Measurements from ENCODE around the gene LPP.

The LPP gene

GRCh38 chr3:188861842-188862744 is 708.1 kb downstream of the LPP start:
- DNase-seq: no peak

- DNase-seq: no peak
These were observed 710.0 kb downstream of the LPP start for GRCh38 chr3:188863999-188864406.

DNA sequence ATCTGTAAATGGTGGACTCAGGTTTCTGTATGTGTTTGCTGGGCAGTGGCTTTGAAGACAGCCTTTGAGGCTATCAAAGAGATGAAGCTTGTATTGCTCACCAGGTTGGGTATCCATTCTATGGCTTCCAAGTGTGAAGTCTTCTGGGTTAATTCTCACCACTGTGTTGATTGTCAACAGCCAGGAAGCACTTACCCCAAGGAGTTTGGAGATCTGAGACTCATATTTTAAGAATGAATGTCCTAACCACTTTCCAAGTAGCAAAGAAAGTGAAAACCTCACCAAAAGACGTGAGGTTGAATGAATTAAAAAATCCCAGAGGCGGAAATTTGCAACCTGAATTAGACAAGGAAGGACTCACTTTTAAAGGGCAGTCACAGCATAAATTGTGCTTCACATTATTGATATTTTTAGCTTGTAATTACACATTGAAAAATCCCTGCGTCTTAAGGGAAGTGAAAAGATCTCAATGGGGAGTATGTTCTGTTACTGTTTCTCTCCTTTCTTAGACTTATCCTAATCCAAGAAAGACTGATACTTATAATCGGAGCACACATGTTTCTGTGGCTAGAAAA is 713.8 kb downstream of the LPP start:
- DNase-seq: no peak

DNA sequence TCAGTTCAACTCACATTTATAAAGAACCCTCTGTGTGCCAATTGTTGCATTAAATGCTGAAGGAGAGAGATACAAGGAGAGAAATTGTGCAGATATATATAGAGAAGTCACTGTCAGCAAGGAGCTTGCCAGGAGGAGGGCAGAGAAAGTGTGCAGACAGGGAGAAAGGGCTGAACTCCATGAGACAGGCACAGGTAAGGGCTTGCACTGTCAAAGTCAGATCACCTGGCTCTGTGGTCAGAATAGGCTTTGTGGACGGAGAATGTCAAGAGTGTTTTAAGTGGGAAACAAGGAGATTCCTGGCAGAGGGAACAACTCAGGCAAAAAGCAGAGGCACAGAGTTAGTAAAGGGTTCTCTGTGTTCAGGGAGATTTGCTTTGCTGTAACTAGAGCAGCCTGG is 714.8 kb downstream of the LPP start:
- DNase-seq: no peak

DNA sequence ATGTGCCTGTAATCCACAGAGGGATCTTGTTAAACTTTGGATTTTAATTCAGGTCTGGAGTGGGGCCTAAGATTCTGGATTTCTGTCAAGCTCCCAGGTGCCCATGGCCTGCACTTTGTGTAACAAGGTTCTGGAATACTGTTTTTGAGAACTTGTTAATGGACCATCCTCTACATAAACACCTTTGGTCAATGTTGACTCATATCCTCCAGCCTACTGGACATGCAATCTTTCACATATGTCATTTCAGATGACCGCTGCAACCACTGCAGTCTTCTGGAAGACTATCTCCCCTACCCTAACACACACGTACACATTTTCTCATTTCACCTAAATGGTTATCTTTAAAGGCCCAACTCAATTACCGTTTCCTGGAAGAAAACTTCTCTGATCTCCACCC is 715.7 kb downstream of the LPP start:
- no peak for DNase-seq

GRCh38 chr3:188870431-188870830 is 716.5 kb downstream of the LPP start:
- DNase-seq: no peak

DNA sequence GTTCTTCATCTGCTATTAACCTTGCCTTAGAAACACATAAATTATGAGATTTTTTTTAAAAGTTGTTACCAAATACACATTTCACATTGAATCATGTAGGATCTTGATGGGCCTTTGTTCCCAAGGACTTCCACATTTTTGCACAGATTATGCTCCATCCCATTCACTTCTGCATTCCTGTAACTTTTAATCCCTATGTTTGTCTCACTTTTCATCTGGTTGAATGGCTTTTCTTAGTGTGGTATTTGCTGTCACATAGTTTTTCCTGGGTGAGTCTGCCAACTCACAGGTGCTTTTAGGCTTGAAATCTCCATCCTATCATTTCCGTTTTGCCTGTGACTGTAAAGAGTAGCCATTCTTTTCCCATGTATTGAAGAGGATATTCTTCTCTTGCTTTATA is 720.6 kb downstream of the LPP start:
- no peak for DNase-seq

GRCh38 chr3:188875413-188875812 is 721.5 kb downstream of the LPP start:
- no peak for DNase-seq

DNA sequence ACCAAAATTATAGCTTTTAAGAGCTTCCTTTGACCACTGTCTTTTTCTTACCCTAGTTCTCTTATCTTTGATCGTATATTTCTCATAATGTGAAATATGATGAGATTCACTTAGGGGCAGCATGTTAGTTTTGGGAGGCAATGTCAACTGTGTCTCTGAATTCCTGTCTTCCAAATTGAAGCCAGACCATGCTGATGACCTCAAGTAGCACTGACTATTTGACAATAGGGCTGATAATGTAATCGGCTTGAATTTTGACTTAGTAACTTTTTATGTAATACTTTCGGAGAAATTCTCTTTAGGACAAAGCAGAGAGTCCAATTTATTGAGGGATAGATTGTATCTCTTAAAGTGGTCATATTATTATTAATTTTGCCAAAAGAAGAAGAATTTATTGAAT is 722.4 kb downstream of the LPP start:
- DNase-seq: no peak

- DNase-seq: no peak
These were observed 723.4 kb downstream of the LPP start for GRCh38 chr3:188877381-188877780.

DNA sequence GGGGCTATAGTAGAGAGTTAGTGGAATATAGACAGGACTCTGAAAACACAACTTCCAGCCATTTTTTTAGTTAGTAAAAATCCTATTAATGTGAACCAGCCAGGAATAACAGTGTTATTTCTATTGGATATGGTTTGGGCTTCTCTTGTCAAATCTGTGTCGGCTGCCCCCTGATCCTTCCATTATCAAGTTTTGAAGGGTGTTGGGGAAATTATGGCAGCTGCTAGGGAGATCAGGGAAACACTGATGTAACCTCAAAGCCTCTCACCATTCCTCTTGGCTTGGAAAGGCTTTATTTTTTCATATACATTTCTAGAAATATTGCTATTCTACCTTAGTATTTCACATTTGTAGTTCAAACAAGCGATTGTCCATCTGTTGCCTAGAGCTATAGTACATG is 724.1 kb downstream of the LPP start:
- no peak for DNase-seq

DNA sequence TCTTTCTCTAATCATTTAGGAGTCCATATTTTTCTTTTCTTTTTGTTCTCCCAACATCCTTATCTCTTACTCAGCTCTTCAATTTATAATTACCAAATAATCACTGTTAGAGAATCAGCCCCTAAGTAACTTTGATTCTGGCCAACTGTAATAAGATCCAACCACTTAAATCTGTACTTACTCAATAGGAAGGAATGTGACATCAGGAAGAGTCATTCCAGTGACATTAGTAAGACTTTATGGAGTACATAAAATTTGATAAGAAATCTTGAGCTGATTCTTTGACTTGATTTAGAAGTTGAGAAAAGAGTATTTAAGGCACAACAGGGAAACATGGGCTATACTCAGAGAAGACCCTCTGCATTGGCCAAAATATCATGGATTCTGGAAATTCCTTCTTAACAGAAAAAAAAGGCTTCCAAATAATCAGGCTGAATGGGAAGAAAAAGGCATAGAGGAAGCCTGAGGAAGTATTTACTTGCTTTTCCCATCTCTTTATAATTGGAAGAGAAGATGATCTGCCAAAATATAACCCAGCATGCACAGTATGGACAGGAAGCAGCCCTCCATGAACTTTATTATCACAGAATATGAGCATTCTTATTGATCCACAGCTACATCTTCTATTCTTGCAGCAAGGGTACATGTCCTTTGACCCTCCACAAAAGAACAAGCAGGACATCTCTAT is 728.1 kb downstream of the LPP start:
- no peak for DNase-seq

DNA sequence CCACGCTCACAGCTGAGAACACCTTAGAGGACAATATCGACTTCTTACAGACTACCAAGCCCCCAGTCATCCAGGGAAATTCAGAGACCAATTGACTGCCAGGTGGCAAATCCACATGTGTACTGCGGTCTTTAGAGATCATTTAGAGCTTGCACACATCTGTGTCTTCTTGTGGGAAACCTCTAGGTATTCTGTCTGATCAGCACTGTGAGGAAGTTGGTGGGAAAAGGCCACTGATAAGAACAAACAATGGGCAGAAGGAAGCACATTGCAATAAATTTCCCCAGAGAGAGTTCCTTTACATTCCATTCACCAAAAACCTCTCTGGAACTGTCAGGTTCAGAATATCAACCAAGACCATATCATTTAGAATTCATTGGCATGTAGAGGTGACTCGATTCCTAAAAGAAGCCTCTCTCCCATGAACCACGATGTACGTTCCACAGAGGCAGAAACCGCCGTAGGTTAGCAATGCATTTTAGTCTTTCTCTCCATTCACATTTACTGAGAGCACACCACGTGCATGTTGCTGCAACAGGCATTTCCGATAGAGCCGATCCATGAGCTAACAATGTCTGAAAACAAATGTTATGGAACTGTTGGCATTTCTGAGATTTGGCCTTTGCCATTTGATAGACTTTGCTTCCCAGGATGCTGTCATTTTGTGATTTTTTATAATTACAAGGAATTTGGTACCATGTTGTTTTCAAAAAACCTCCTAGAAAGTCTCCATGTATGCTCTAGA is 730.5 kb downstream of the LPP start:
- no peak for DNase-seq

DNA sequence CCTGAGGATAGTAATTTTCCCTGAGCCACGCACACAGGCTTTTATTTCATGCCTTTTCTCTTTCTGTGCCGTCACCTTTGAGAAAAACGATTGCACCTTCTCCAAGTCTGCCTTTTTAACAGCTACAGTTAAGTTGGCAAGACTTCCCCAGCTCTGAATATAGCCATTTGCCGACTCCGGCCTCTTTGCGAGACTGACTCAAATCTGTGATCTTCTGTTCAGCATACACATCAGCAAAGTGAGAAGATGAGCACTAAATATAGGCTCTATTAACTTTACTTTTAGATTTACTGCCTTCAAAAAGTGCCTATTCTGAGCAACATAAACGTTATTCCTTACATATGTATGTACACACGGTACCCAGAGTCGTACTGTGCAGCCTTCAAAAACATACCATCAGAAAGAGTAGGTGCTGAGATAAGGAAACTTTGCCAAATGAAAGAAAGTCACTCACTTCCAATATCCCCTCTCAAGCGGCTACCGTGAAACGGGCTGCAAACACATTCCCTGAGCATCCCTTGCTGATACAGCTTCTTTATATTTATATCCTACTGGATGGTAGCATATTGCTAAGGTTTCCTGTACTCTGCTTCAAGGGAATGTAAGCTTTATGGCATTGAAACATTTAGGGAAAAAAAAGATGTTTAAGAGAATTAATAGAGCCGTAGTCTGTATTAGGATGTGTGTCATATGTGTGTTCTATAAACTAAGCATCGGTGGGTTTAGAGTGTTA is 734.5 kb downstream of the LPP start:
- no peak for DNase-seq

GRCh38 chr3:188889054-188889491 is 735.1 kb downstream of the LPP start:
- no peak for DNase-seq

- DNase-seq: no peak
These were observed 736.8 kb downstream of the LPP start for GRCh38 chr3:188890572-188891270.

DNA sequence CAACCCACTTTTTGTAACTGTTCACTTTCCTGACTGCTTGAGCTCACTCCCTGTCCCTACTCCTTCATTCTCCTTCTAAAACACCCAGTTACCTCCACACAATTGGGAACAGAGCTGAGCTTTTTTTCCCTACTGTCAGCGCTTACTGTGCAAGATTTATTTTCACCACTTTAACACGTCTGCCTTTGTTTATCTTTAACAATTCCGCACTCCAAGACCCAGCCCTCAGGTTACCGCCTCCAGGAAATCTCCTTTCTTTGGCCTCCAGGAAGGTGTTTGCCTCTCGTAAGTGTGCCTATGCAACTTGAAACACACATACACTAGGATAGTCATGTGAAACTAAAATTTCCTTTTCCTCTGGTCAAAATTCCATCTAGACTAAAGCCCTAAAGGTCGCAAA is 745.9 kb downstream of the LPP start:
- DNase-seq: no peak

DNA sequence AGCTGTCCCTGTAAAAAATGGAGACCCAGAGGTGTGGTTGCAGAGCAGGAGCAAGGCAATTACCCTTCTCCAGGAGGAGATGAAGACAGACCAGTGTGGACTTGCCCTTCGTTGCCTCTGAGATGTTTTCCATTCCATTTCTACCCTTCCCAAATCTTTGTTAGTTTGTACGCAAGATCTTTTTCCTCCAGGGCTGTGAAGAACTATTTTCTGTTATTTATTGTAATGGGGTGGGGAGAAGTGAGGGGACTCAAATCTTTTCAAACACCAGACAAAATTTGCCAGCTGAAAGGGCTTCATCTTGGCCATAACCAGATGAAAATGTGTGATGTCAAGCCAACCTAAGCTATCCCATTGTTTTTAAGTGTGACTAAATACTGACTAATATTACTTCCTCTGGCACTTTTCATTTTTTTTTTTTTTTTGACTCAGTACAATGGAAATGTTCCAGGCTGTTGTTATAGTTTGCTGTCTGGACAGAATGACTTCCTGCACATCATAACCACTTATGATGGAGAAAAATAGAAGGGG is 746.5 kb downstream of the LPP start:
- no peak for DNase-seq

GRCh38 chr3:188901126-188901525 is 747.2 kb downstream of the LPP start:
- DNase-seq: no peak

- DNase-seq: no peak
These were observed 747.8 kb downstream of the LPP start for GRCh38 chr3:188901671-188902287.

DNA sequence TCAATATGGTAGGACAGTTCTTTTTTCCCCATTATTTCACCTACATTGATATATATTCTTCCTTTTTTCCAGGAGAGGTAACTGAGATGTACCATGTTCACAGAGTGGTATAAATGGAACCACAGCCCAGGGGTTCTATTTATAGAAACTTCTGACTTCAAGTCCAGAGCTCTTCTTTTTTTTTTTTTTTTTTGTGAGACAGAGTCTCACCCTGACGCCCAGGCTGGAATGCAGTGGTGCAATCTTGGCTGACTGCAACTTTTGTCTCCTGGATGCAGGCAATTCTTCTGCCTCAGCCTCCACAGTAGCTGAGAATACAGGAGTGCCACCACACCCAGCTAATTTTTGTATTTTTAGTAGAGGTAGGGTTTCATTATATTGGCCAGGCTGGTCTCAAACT is 750.7 kb downstream of the LPP start:
- DNase-seq: no peak

All from GF-D8 (cell line).